GM12878 (cell line): ENCODE measurements around the gene YKT6.

Experiments
- BHLHE40 ChIP-seq, 2 experiments: fragments of 450-650 bp in 1 of 2; IDR thresholded peaks; 2 replicates each; pipeline ENCODE4 v1.6.1; 2011 to 2017; ENCODE audit warnings: low read depth in 2 of 2, borderline replicate concordance in 1 of 2, improper control_type of control experiment in 1 of 2, low read length in 1 of 2, mild to moderate bottlenecking in 1 of 2
- CTCF ChIP-seq, 3 experiments: IDR thresholded peaks in 2 of 3; conservative IDR thresholded peaks in 1 of 3; 2 replicates each; pipeline ENCODE4 v1.5.1; 2011; ENCODE audit warnings: low read depth in 3 of 3, low read length in 3 of 3, mild to moderate bottlenecking in 3 of 3, control low read depth in 2 of 3, moderate library complexity in 2 of 3, inconsistent platforms in 1 of 3, mixed read lengths in 1 of 3; ENCODE audit not compliant: control insufficient read depth in 2 of 3, insufficient read depth in 1 of 3; ENCODE audit errors: extremely low read depth in 1 of 3
- EP300 ChIP-seq, 2 experiments: fragments of 150-350 bp in 1 of 2; IDR thresholded peaks; 2 replicates each; pipeline ENCODE4 v1.6.1; 2011 to 2012; ENCODE audit warnings: low read depth in 2 of 2, low read length in 2 of 2, borderline replicate concordance in 1 of 2, improper control_type of control experiment in 1 of 2, inconsistent platforms in 1 of 2; ENCODE audit not compliant: control insufficient read depth in 1 of 2
- EZH2 ChIP-seq: IDR thresholded peaks from 2 replicates; pipeline ENCODE4 v1.6.1; 2012; ENCODE audit warnings: low read depth, mild to moderate bottlenecking, control low read depth, inconsistent platforms, low read length, borderline replicate concordance; ENCODE audit not compliant: control insufficient read depth
- MAX ChIP-seq: IDR thresholded peaks from 2 replicates; pipeline ENCODE4 v1.6.1; 2012; ENCODE audit warnings: low read depth, low read length, improper control_type of control experiment
- MYC ChIP-seq: IDR thresholded peaks from 2 replicates; pipeline ENCODE4 v1.6.1; 2011; ENCODE audit warnings: mild to moderate bottlenecking, low read length, moderate library complexity, inconsistent platforms; ENCODE audit not compliant: insufficient read depth, insufficient replicate concordance, insufficient read length, severe bottlenecking
- POLR2AphosphoS5 ChIP-seq: IDR thresholded peaks from 2 replicates; pipeline ENCODE4 v1.6.1; 2011; ENCODE audit warnings: mild to moderate bottlenecking, low read length, inconsistent platforms
- STAT3 ChIP-seq: IDR thresholded peaks from 2 replicates; pipeline ENCODE4 v1.6.1; 2011; ENCODE audit warnings: low read depth, low read length, improper control_type of control experiment

- no peak for TF ChIP-seq POLR2AphosphoS5
- TF ChIP-seq BHLHE40 (IDR thresholded peaks at IDR 0.05; ENCODE audit: borderline replicate concordance in 1 of 2, low read depth in 2 of 2, low read length in 1 of 2), result no peak
- TF ChIP-seq CTCF (IDR thresholded peaks at IDR 0.05 in 2 of 3, conservative IDR thresholded peaks at IDR 0.05 in 1 of 3; ENCODE audit: control insufficient read depth in 2 of 3, extremely low read depth in 1 of 3, insufficient read depth in 1 of 3, low read depth in 3 of 3, low read length in 3 of 3), result no peak
- TF ChIP-seq EP300 (IDR thresholded peaks at IDR 0.05; ENCODE audit: borderline replicate concordance in 1 of 2, control insufficient read depth in 1 of 2, low read depth in 2 of 2, low read length in 2 of 2), result no peak
- TF ChIP-seq MYC, result no peak
- TF ChIP-seq MAX, result no peak
- TF ChIP-seq STAT3, result no peak
- no peak for TF ChIP-seq EZH2
Observed at GRCh38 chr7:44172352-44172751, 28.4 kb upstream of the YKT6 start.
